HG02798 (cell line): Measurements from ENCODE around the gene PGAP6.
A peak's percentile ranks its signal among the peaks of the same experiment; 100 is the strongest.
"Not testable (repeated sequence)": the region's sequence is repeated elsewhere in the genome, so short reads cannot be mapped to it uniquely, and the experiment has no call there.

Source experiments
- ATAC-seq: cut with Tn5 transposase; IDR thresholded peaks from one replicate; pipeline ENCODE4 v1.9.1; 2021; ENCODE audit warnings: mild to moderate bottlenecking; ENCODE audit not compliant: unreplicated experiment, poor library complexity

PGAP6 gene, protein sequence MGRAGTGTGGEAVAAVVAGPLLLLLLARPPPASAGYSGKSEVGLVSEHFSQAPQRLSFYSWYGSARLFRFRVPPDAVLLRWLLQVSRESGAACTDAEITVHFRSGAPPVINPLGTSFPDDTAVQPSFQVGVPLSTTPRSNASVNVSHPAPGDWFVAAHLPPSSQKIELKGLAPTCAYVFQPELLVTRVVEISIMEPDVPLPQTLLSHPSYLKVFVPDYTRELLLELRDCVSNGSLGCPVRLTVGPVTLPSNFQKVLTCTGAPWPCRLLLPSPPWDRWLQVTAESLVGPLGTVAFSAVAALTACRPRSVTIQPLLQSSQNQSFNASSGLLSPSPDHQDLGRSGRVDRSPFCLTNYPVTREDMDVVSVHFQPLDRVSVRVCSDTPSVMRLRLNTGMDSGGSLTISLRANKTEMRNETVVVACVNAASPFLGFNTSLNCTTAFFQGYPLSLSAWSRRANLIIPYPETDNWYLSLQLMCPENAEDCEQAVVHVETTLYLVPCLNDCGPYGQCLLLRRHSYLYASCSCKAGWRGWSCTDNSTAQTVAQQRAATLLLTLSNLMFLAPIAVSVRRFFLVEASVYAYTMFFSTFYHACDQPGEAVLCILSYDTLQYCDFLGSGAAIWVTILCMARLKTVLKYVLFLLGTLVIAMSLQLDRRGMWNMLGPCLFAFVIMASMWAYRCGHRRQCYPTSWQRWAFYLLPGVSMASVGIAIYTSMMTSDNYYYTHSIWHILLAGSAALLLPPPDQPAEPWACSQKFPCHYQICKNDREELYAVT

DNA sequence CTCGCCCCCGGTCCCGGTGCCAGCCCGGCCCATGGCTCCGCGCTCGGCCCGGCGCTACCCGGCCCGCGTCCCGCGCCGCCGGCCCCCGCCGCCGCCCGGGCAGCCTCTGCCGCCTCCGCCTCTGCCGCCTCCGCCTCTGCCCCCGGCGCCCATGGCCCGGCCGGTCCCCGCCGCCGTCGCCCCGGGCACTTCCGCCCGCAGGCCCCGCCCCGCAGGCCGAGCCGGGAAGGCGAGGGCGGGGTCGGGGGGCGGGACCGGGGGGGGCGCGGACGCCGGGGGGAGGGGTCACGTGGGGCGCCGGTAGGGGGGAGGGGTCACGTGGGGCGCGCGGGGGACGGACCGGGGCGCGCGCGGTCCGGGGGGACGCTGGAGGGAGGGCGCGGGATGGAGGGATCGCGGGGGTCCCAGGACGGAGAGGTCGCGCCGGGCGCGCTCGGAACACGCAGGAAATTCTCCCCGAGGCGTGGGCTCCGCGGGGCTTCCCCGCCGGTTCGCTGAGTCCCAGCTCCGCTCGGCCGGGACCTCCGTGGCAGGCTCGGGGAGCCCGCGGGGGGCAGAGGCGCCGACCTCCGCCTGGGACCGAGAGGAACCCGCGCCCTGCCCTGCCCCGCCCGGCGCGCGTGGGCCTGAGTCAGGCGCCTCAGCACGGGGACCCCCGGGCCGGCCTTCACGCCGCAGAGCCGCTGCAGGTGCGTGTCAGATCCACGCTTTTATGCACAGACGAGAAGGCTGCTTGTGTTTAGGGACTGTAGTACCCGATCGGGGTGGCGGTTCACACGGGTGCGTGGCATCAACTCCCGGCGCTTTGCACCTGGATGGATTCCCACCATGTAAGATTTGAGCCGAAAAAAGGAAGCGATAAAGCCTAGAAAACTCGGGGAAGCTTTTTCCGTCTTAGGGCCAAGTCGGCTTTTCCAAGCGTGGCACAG is at the start of gene PGAP6:
TSS of gene PGAP6 (minus strand) at position 190 of the 929 bp plus-strand sequence. CDS start at position 33, 157 bp downstream.
- peak; percentile 74 for ATAC-seq

DNA sequence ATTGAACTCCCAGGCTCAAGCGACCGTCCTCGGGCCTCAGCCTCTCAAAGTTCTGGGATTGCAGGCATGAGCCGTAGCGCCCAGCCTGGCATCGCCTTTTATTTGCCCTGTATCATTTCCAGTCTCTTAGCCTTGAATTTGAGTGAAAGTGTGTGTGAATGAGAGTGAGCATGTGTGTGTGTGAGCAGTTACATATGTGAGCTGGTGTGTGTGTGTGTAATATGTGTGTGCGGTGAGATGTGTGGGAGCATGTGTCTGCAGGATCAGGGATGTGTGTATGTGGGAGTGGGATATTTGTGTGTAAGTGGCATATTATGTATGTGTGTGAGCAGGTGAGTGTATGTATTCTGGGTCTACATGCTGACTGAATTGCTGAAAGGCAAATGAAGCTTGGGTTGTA is 49.1 kb upstream of the PGAP6 start:
- ATAC-seq, result no peak

DNA sequence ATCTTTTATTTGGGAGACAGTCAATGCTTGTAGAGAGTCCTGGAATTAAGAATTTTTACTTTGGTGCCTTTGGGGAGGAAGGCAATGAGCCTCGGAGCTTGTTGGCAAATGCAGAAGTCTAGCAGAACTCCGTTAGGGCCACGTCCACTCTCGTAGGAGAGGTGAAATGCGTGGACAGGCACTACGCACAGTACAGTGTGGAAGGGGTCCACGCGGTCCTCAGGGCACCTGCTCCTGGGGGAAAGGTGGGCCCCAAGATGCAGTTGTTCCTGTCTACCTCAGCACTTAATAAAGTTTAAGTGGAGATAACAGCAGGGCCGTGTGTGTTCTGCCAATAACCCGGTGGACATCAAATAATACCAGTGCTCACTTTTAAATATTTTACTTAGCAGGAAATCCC is 45.5 kb upstream of the PGAP6 start:
- ATAC-seq, result no peak

DNA sequence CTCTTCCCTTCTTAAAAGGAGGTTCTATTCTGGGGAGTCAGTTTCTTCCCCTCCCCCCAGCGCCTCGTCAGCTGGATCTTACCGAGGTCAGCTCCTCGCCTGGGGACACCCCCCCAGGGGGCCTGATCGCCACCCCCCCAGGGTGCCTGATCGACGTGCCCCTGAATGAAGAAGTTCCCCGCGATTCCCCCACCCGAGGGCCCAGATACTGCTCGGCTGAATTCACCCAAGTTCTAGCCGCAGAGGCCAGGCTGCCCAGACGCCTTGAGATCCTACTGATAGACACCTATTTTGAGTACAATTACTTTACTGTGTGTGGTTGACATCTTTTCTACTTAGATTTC is 45.1 kb upstream of the PGAP6 start:
- ATAC-seq, result no peak

DNA sequence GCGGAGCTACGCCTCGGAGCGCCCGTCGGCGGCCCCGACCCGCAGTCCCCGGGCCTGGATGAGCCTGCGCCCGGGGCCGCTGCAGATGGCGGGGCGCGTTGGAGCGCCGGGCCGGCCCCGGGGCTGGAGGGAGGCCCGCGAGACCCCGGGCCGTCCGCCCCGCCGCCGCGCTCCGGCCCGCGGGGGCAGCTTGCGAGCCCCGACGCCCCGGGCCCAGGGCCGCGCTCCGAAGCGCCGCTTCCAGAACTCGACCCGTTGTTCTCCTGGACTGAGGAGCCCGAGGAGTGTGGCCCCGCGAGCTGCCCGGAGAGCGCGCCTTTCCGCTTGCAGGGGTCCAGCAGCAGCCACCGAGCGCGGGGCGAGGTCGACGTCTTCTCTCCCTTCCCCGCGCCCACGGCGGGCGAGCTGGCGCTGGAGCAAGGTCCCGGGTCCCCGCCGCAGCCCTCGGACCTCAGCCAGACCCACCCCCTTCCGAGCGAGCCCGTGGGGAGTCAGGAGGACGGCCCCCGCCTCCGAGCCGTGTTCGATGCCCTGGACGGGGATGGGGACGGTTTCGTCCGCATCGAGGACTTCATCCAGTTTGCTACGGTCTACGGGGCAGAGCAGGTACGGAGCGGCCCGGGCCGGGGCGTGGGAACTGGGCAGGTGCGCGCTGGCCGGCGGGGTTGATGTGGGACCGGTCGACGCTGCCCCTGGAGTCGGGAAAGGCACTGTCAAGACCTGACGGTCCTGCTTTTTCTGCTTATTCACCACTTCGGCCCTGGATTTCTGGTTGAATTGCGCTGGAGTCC is 44.5 kb upstream of the PGAP6 start:
- ATAC-seq, result peak; percentile 6

DNA sequence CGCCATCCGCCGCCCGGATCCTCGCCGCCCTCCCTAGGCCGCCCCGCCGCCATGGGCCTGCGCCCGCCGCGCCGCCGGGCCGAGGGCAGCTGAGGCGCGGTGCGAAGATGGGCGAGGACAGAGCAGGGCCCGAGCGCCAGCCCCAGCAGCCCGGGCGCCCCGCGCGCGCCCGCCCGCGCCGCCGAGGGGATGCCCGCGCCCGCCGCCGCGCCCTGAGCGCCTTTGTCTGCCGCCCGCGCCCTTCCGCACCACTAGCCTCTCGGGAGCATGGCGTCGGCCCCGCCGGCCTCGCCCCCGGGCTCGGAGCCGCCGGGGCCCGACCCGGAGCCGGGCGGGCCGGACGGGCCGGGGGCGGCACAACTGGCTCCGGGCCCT is 43.9 kb upstream of the PGAP6 start:
- ATAC-seq, result peak; percentile 35

DNA sequence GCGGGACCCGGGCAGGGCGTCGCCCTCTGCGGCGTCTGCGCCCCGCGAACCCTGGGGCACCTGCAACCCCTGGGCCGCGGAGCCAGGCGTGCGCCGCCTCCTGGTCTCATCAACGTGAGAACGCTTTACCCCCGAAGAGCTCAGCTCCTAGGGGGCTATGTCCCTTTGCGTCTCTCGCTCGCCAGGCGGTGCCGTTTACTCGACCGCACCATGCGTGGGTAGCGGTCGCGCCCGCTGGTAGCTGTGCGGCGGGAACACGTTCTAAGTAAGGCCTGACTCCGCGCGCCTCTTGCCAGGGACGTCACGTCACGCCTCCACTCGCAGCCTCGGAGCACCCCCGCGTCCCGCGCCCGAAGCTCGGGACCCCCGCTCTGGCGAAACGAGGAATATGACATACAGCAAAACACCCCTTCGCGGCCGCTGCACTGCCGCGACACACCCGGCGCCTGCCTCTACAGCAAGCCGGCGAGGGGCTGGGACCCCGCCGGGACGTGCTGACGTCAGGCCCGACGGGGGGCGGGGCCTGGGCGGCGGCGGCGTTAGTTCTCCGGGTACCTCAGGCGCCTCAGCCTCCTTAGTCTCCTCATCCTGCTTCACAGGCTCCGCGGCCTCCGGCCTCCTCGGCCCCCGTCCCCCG is 43.4 kb upstream of the PGAP6 start, which contains the start of gene RAB11FIP3:
TSS of gene RAB11FIP3 (plus strand) at position 568 of the 637 bp plus-strand sequence. CDS start 358 bp downstream, outside the sequence.
- ATAC-seq, result peak; percentile 91

DNA sequence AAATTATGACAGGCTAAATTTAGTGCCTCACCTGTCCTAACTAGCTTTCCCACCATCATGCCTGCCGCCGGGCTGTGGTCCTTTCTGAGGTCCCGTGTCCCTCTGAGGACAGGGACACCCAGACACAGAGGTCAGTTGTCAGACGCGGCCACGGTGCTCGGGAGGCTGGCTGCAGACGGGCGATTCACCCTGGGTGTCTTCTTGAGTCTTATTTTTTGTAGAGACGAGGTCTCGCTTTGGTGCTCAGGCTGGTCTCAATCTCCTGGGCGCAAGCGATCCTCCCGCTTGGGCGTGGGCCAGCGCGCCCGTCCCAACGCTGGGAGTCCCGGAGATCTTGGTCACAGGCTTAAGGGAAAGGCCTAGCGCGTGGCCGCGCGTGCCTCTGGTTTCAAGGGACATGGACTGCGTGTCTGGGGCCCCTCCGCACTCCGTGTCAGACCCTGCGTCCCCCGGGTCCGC is 42.9 kb upstream of the PGAP6 start:
- no peak for ATAC-seq

DNA sequence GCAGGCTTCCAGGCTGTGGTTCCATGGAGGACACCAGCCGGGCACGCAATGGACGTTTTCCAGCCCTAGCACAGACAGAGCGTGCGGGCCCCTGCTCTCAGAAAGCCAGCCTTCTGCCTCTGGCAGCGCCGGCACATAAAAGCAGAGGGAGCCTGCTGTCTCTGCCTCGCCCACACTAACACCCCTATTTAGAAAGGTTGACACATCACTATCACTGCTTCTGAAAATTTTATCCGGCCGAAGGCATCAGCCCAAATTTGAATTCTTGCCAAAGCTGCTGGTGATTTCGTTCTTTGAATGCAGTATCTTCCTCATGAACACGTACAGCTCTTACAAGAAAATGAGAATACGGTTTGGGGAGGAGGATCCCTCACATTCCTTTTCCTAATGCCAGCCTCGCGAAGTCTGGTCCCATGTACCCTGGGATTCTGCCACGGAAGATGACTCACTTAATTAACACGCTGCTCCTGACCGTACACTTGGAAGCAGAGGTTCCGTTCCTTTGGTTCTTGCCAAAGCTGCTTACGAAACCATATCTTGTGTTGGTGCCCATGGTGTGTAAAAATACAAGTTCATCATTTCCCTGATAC is 42.4 kb upstream of the PGAP6 start:
- ATAC-seq, result no peak

DNA sequence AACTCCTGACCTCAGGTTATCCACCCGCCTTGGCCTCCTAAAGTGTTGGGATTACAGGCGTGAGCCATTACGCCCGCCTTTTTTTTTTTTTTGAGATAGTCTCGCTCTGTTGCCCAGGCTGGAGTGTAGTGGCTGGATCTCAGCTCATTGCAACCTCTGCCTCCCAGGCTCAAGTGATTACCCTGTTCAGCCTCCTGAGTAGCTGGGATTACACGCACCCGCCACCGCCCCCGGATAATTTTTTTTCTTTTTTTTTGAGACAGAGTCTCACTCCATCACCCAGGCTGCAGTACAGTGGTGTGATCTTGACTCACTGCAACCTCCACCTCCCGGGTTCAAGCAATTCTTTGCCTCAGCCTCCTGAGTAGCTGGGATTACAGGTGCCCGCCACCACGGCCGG is 40.4 kb upstream of the PGAP6 start:
- not testable (repeated sequence) for ATAC-seq

DNA sequence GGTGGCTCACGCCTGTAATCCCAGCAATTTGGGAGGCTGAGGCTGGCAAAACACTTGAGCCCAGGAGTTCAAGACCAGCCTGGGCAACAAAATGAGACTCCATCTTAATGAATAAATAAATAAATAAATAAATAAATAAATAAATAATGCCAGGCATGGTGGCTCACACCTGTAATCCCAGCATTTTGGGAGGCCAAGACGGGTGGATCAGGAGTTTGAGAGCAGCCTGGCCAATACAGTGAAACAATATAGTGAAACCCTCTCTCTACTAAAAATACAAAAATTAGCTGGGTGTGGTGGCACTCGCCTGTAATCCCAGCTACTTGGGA is 33.4 kb upstream of the PGAP6 start:
- ATAC-seq, result not testable (repeated sequence)

DNA sequence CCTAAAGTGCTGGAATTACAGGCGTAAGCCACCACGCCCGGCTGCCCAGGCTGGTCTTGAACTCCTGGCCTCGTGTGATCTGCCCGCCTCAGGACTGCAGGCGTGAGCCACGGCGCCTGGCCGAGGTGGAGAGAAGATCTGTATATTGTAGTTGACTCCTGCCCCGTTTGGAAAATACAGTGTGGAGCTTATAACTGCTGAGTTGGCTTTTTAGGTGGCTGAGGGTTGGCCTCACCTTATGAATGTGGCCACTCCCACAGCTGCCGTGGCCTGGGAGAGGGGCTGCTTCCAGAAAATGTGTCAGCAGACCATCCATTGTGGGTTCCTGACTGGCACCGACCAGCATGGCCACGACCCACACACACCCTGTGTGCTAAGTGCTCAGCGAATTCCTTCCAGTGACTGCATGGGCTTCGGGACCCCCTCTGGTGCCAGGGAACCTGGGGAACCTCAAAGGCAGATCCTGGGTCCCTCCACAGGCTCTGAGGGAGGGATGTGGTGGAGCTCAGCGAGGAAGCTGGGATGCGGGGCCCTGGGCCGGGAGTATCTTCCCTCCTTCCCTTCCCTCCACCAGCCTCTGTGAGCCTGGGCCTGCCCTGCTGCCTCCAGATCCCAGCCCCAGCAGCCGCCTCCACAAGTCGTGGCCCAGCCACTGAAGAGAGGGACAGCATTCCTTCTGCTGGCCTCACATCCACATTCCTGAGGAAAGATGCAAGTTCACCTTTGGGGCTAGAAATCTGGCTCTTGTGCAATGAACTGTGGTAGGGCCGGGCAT is 32.8 kb upstream of the PGAP6 start:
- ATAC-seq, result no peak

DNA sequence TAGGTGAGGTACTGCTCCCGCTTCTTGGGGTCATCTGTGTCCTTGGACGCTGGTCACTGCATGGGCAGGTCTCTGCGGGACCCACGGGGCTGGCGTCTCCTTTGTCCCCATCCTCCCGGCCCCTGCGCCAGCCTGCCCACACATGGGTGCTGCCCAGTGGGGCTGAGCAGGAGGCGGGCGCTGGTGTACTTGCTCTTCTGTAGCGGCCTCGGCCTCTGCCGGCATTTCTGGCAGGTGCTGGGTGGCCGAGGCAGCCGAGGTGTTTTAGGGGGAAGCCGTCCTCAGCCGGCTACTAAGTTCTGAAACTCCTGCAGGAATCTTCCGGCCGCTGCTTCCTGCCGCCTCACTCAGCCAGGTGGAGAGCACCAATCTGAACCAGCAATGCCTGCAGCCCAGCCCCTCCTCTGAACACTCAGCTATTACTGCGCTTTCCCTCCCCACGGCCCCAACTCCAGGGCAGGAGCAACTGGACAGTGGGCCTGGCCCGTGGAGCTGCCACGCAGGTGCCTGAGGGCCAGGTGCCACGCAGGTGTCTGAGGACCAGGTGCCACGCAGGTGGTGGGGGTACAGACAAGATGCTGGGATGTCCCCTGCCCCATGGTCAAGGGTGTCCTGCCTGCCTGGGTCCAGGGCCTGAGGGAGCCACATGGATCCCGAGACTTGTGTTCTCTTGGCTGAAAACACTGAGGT is 29.9 kb upstream of the PGAP6 start:
- ATAC-seq, result no peak

DNA sequence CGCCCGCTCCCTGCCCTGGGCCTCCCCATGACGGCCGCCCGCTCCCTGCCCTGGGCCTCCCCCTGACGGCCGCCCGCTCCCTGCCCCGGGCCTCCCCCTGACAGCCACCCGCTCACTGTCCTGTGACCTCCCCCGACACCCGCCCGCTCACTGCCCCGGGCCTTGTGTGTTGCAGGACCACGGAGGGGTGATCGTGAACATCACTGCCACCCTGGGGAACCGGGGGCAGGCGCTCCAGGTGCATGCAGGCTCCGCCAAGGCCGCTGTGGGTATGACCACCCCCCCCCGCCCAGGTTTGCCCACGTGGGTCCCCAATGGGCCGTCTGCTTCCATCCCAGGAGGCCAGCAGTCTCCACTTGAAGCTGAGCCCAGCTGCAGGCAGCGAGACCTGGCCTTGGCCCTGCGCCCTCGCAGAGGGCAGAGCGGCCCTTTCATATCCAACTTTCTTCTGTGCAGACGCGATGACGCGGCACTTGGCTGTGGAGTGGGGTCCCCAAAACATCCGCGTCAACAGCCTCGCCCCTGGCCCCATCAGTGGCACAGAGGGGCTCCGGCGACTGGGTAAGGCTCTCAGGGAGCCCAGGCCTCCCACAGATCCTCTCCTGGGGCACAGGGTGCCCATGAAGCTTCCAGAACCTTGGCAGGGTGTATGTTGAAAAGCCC is 28.9 kb upstream of the PGAP6 start:
- no peak for ATAC-seq

DNA sequence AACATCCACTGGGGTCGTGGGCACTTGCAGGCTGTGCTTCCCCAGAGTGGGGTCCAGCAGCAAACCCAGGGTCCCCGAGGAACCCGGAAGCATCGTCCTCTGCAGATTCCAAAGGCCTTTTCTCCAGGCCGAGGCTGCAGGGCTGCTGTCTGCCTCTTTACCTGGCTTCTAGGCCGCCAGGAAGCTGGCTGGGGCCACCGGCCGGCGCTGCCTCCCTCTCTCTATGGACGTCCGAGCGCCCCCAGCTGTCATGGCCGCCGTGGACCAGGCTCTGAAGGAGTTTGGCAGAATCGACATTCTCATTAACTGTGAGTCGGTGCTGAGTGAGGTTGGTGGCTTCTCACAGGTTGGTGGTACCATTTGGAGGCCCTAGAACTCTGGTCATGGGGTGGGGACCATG is 25.5 kb upstream of the PGAP6 start:
- ATAC-seq, result no peak

DNA sequence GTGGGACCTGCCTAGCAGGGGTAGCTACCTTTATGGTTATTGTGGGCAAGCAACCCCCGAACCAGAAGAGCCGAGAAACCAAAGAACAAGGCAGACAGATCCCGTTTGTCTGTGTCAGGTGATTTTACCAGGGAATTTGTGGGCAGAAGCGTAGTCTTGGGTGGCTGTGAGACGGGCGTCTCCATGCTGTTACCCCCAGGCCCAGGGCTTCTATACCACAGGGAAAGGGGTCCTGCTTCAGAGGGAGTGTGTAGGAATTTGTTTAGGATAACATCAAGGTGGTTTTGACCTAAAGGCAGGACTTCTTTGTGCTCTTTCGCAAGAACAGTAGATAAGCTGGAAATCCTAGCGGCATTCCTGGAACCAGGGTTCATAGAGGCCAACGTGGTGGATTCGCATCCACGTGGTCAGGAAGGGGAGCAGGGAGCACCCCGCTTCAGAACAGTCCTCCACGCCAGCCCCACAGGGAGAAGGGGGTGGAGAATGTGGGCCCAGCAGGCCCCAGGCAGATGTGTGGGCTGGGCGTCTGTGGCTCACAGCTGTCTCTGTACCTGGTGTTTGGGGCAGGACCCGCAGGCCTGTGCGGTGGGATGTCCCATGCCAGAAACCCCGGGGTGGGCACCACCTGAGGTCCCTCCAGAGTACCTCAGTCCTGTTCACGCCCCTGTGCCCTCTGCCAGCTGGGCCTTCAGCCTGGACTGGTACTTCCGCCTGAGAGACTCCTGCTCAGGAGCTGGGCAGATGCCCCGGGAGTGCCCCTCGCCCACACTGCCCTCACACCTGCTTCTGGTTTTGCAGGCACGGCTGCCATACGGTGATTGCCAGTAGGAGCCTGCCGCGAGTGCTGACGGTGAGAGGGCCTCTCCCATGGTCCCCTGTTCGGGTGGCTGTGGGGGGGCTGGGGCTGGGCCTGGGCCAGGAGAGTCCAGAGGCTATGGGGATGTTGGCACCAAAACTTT is 24.0 kb upstream of the PGAP6 start:
- ATAC-seq, result no peak
